Endothelial cell of umbilical vein (primary cell): ENCODE data around the gene CAMSAP1. TPM values are rescaled to one million over a fixed set of nuclear protein-coding genes. Genes with fewer than 3 reads are reported as not detected.

ENCODE experiments used
- BruUV-seq: library from RNA; stranded (reverse); fragments of 400-500 nt; replicated peaks from 2 replicates; lab custom pipeline; 2021; lab: Mats Ljungman, UMichigan
- CTCF ChIA-PET: fragments of 300-600, 350-600 bp; sonication (Branson Sonifier 250); formaldehyde crosslinking; loops from one replicate; lab custom pipeline; 2021; ENCODE audit warnings: antibody characterized with exemption, inconsistent platforms; lab: Charles Lee
- POLR2A ChIA-PET: fragments of 300-600, 350-600 bp; sonication (Branson Sonifier 250); formaldehyde crosslinking; loops from one replicate; lab custom pipeline; 2021; ENCODE audit warnings: antibody characterized with exemption, inconsistent platforms; lab: Charles Lee
- DNase-seq: peaks from one replicate; pipeline ENCODE4 v3.0.0-alpha.2; 2011; ENCODE audit warnings: low read depth, low spot score
- FAIRE-seq: peaks from 2 replicates; lab custom pipeline; 2011; peaks lifted over from hg19 to GRCh38; lab: Jason Lieb, UNC
- H2AFZ ChIP-seq: 2 replicates; pipeline ENCODE4 v1.6.0; 2012; ENCODE audit warnings: low read depth, low read length, control low read depth, inconsistent platforms
- H3K27ac ChIP-seq: 2 replicates; pipeline ENCODE4 v1.5.1; 2011; ENCODE audit warnings: low read depth, mild to moderate bottlenecking, control low read depth, low read length, moderate library complexity; ENCODE audit not compliant: insufficient read depth
- H3K27me3 ChIP-seq, 2 experiments: 2 replicates each; pipeline versions ENCODE4 v1.6.0 to v1.6.1; 2011; ENCODE audit warnings: low read length in 2 of 2, mixed read lengths in 1 of 2; ENCODE audit not compliant: control insufficient read depth in 2 of 2, insufficient read depth in 2 of 2
- H3K36me3 ChIP-seq, 2 experiments: 2 replicates in 1 of 2; 3 replicates in 1 of 2; pipeline ENCODE4 v1.5.1; 2011; ENCODE audit warnings: low read length in 2 of 2, mild to moderate bottlenecking in 1 of 2, moderate library complexity in 1 of 2; ENCODE audit not compliant: control insufficient read depth in 2 of 2, insufficient read depth in 2 of 2; ENCODE audit errors: extremely low read depth in 1 of 2
- H3K4me1 ChIP-seq: 3 replicates; pipeline ENCODE4 v1.5.1; 2011; ENCODE audit warnings: mild to moderate bottlenecking, low read length; ENCODE audit not compliant: control insufficient read depth, insufficient read depth; ENCODE audit errors: extremely low read depth
- H3K4me2 ChIP-seq: 2 replicates; pipeline ENCODE4 v1.6.1; 2011; ENCODE audit warnings: low read length, control low read depth, mixed read lengths; ENCODE audit not compliant: insufficient read depth
- H3K4me3 ChIP-seq, 3 experiments: fragments of 200-600 bp in 1 of 3; sonication (generic), shearing (Covaris generic) in 1 of 3; replicated peaks in 1 of 3; 2 replicates each; pipeline ENCODE4 v1.5.1; 2011 to 2016; ENCODE audit warnings: control low read depth in 3 of 3, low read length in 3 of 3, mild to moderate bottlenecking in 2 of 3, inconsistent platforms in 1 of 3, low read depth in 1 of 3, moderate library complexity in 1 of 3; ENCODE audit not compliant: insufficient read depth in 1 of 3
- H3K79me2 ChIP-seq: 2 replicates; pipeline ENCODE4 v1.6.0; 2012; ENCODE audit warnings: low read length, inconsistent platforms; ENCODE audit not compliant: control insufficient read depth, insufficient read depth
- H3K9ac ChIP-seq: replicated peaks from 2 replicates; pipeline ENCODE3; 2011; ENCODE audit warnings: low read length, control low read depth; ENCODE audit not compliant: insufficient read depth; ENCODE audit errors: extremely low read depth
- H3K9me1 ChIP-seq: replicated peaks from 3 replicates; pipeline ENCODE4 v1.6.0; 2011; ENCODE audit warnings: mild to moderate bottlenecking, low read length; ENCODE audit not compliant: control insufficient read depth, insufficient read depth; ENCODE audit errors: extremely low read depth
- H3K9me3 ChIP-seq: replicated peaks from 2 replicates; pipeline ENCODE4 v1.5.1; 2012; ENCODE audit warnings: low read length, inconsistent platforms; ENCODE audit not compliant: control insufficient read depth, insufficient read depth
- H4K20me1 ChIP-seq: replicated peaks from 2 replicates; pipeline ENCODE3; 2011; ENCODE audit warnings: mild to moderate bottlenecking, low read length; ENCODE audit not compliant: control insufficient read depth, insufficient read depth; ENCODE audit errors: extremely low read depth
- EZH2 ChIP-seq: IDR thresholded peaks from 2 replicates; pipeline ENCODE4 v1.6.1; 2012; ENCODE audit warnings: borderline replicate concordance, low read depth, mild to moderate bottlenecking, moderate library complexity, low read length, inconsistent platforms; ENCODE audit not compliant: severe bottlenecking
- FOS ChIP-seq: IDR thresholded peaks from 2 replicates; pipeline ENCODE4 v1.6.1; 2011; ENCODE audit warnings: mild to moderate bottlenecking, low read length, moderate library complexity, borderline replicate concordance; ENCODE audit not compliant: insufficient read depth
- GATA2 ChIP-seq: IDR thresholded peaks from 2 replicates; pipeline ENCODE4 v1.7.0; 2011; ENCODE audit warnings: low read depth, mild to moderate bottlenecking, moderate library complexity, mixed read lengths, low read length; ENCODE audit not compliant: insufficient read length, insufficient read depth
- JUN ChIP-seq: IDR thresholded peaks from 2 replicates; pipeline ENCODE4 v1.6.1; 2011; ENCODE audit warnings: borderline replicate concordance, low read depth; ENCODE audit not compliant: insufficient read length, insufficient read depth
- MYC ChIP-seq: IDR thresholded peaks from one replicate; pipeline ENCODE4 v1.6.1; 2011; ENCODE audit warnings: mild to moderate bottlenecking, low read depth, low read length
- POLR2A ChIP-seq: IDR thresholded peaks from 2 replicates; pipeline ENCODE4 v1.6.1; 2012; ENCODE audit warnings: low read depth, mild to moderate bottlenecking, control low read depth, low read length
- POLR2AphosphoS5 ChIP-seq: IDR thresholded peaks from 2 replicates; pipeline ENCODE4 v1.6.1; 2012; ENCODE audit warnings: low read depth, mild to moderate bottlenecking, control low read depth, low read length, moderate library complexity; ENCODE audit not compliant: insufficient read depth
- dilution Hi-C: fragments of 300-500 bp; cut with MboI; formaldehyde crosslinking; loops from one replicate; pipeline ENCODE4 v1.15.0; 2019; ENCODE audit warnings: low sequenced_read_pairs; ENCODE audit not compliant: extremely low pct_ligation_motif_present
- intact Hi-C: fragments of 100-400 bp; cut with micrococcal nuclease; formaldehyde crosslinking; loops from one replicate; pipeline ENCODE4 v1.10.0; 2022
- polyA plus RNA-seq, 4 experiments: library from polyadenylated mRNA; depleted of rRNA in 3 of 4; stranded (reverse) in 3 of 4; unstranded in 1 of 4; fragments of >200 nt; gene quantifications; 2 replicates each; pipeline versions ENCODE4 v1.2.1 to v1.2.3, GENCODE V29; 2011 to 2012; ENCODE audit warnings: missing spikeins in 1 of 4
- total RNA-seq: library from RNA; stranded (reverse); gene quantifications from 2 replicates; pipeline ENCODE4 v1.2.3, GENCODE V29; 2021
- TF ChIP-seq, protein P1 (sequence below): IDR thresholded peaks from 2 replicates; pipeline ENCODE4 v1.6.1; 2011; ENCODE audit not compliant: insufficient read depth, insufficient read length
- TF ChIP-seq, protein P2 (sequence below), 2 donors: IDR thresholded peaks; 1 replicate in 1 of 2; 2 replicates in 1 of 2; pipeline ENCODE4 v1.5.1; 2011; ENCODE audit warnings: low read length in 2 of 2, mild to moderate bottlenecking in 2 of 2, moderate library complexity in 2 of 2, control low read depth in 1 of 2, inconsistent platforms in 1 of 2, low read depth in 1 of 2; ENCODE audit not compliant: insufficient read depth in 1 of 2; ENCODE audit errors: extremely low read depth in 1 of 2

The CAMSAP1 gene
- total and polyA plus RNA-seq, 2 donors (not counting 3 experiments of a cell fraction or from before 2014, with no cell fraction given) = 8.1 to 25.5 TPM

DNA sequence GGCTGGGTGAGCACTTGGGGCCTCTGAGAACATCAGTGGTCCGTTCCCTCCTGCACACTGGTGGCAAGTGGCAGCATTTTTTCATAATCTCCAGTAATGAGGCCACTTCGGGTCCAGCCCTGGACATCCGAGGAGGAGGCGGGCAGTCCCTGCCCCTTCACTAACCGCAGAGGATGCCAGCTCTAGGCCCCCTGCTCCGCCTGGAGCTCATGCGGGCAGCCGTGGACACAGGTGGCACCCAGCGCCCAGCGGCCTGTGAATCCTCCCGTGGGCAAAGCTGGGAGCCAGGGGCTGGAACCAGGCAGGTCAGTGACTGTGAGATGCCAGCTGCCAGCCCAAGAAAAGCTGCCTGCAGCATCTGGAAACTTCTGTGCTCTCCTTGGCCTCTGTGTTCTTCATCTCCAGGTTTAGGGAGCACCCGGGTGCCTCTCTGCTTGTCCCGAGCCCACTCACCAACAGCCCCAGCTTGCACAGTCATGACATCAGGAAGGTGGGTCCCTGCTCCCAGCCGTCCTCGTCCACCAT lies 112.9 kb downstream of the CAMSAP1 start:
- TF ChIP-seq FOS = no peak
- no peak for TF ChIP-seq JUN
- TF ChIP-seq, protein P1, sequence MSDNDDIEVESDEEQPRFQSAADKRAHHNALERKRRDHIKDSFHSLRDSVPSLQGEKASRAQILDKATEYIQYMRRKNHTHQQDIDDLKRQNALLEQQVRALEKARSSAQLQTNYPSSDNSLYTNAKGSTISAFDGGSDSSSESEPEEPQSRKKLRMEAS = no peak
- TF ChIP-seq, protein P2, sequence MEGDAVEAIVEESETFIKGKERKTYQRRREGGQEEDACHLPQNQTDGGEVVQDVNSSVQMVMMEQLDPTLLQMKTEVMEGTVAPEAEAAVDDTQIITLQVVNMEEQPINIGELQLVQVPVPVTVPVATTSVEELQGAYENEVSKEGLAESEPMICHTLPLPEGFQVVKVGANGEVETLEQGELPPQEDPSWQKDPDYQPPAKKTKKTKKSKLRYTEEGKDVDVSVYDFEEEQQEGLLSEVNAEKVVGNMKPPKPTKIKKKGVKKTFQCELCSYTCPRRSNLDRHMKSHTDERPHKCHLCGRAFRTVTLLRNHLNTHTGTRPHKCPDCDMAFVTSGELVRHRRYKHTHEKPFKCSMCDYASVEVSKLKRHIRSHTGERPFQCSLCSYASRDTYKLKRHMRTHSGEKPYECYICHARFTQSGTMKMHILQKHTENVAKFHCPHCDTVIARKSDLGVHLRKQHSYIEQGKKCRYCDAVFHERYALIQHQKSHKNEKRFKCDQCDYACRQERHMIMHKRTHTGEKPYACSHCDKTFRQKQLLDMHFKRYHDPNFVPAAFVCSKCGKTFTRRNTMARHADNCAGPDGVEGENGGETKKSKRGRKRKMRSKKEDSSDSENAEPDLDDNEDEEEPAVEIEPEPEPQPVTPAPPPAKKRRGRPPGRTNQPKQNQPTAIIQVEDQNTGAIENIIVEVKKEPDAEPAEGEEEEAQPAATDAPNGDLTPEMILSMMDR (IDR thresholded peaks at IDR 0.05; ENCODE audit: extremely low read depth in 1 of 2, insufficient read depth in 1 of 2, low read depth in 1 of 2, low read length in 2 of 2) = no peak
- TF ChIP-seq EZH2 = no peak
- no peak for TF ChIP-seq POLR2A
- no peak for TF ChIP-seq POLR2AphosphoS5
- no peak for TF ChIP-seq MYC
- TF ChIP-seq GATA2 = no peak
- FAIRE-seq (no peak), DNase-seq (no peak)
- no peak overlapping the region for H3K9ac ChIP-seq
- no peak overlapping the region for H3K4me2 ChIP-seq
- no peaks in the 10 kb centered on the region for H3K36me3 ChIP-seq
- H3K9me3 ChIP-seq = no peaks in the 10 kb centered on the region
- intact Hi-C loops (no loop called here), dilution Hi-C loops (no loop called here)
- no peak overlapping the region for H3K4me3 ChIP-seq
- H4K20me1 ChIP-seq = no peaks in the 10 kb centered on the region
- H2AFZ ChIP-seq = no peak overlapping the region
- no peaks in the 10 kb centered on the region for H3K79me2 ChIP-seq
- ChIA-PET CTCF (no interaction called here), POLR2A (no interaction called here)
- peaks cover 4% of the 10 kb centered on the region for H3K4me1 ChIP-seq
- no peaks in the 10 kb centered on the region for H3K27me3 ChIP-seq
- no peaks in the 10 kb centered on the region for H3K9me1 ChIP-seq
- no peak overlapping the region for H3K27ac ChIP-seq
- BruUV-seq = no TSS peak
